SK-N-MC (cell line): ENCODE measurements around the gene DAZAP1.

Experiments
- EZH2 ChIP-seq: fragments of 200-600 bp; sonication (generic); IDR thresholded peaks from one replicate; pipeline ENCODE4 v1.6.1; 2017; ENCODE audit warnings: antibody characterized with exemption
- POLR2AphosphoS5 ChIP-seq: IDR thresholded peaks from 2 replicates; pipeline ENCODE4 v1.6.1; 2012; ENCODE audit warnings: mild to moderate bottlenecking, low read depth, low read length, borderline replicate concordance

GRCh38 chr19:1446713-1447481 lies 39.5 kb downstream of the DAZAP1 start:
- TF ChIP-seq EZH2 (no peak), POLR2AphosphoS5 (no peak)
